Pons (tissue), 1 donor: ENCODE results near the gene HOXD10.

ENCODE experiments used
- DNase-seq: peaks from one replicate; pipeline ENCODE4 v3.0.0-alpha.2; 2016; ENCODE audit warnings: low spot score

The HOXD10 gene

DNA sequence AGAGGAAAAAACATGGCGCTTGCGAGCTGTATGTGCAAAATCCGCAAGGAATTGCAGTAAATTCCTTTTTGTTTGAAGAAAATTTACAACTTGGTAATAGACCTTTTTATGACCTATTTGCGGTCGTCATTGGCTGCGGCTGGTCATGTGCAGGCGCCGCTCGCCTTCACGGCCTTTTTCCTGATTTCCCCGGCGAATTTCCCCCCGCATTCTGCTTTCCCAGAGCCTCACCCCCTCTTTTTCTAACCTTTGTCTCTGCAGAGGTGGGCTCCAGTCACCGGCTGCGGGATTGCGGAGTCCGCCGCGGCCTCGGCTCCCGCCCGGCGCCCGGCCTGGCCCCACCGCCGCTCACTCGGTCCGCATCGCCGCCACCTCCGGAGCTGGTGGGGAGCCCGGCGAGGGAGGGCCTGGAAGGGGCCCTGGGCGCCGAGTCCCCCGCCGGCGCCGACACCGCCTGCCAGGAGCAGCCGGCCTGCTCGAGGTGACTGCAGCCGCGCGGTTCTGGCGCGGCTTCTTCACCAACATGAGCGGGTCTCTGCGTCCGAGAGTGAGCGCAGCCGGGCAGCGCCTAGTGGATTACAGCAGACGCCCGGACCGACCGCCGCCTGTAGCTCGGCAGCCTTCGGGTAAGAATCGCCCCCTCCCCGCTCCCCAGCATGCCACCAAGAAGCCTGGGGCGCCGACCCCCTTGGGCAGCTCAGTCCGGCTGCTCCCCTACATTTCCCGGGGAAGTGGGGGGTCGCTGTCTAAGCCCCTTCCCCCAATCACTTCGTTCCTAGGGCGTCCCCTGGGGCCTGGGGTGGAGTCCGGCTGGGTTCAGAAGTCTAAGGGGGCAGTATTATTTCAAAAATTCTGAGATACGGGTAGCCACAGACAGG is 20.0 kb downstream of the HOXD10 start:
- no peak for DNase-seq

GRCh38 chr2:176137252-176137580 is 20.6 kb downstream of the HOXD10 start:
- no peak for DNase-seq

GRCh38 chr2:176137906-176138305 is 21.3 kb downstream of the HOXD10 start:
- DNase-seq: no peak

- no peak for DNase-seq
Measured at GRCh38 chr2:176138526-176138922, 21.9 kb downstream of the HOXD10 start.

GRCh38 chr2:176138923-176139660 is 22.5 kb downstream of the HOXD10 start:
- no peak for DNase-seq

GRCh38 chr2:176139661-176140512 is 23.3 kb downstream of the HOXD10 start:
- DNase-seq: no peak

DNA sequence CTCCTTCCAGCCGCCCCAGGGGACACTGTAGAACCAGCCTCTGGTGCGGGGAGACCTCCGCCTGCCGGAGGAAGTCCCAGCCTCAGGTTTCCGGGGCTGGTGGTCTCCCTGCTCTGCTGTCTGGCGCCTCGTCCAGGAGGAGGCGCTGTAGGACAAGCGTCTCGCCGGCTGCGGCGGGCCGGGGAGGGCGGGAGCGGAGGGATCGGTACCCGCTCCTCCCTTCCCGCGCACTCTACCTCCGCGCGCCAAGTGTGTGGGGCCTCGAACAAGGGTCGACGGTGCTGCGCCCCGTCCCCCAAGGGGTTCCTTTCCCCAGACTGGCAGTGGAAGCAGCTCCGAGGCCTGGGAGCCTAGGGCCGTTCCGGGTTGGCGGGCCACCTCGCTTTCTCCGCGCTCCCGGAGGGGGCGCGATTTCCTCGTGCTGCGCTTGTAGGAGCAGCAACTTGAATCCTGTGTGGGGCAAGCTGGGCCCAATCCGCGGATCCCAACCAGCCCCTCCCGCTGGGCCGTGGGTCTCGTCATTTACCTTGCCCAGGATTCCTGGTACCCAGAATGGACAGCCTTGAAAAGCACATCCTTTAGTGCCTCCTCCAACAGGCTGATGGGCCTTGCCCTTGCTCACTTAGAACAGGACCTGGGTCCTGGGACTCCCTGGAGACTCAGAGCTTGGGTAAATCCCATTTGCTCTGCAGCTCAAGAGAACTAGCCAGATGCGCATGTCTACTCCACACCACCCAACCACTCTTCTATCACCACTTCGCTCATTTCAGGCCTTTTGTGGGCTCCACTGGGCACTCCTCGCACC is 24.1 kb downstream of the HOXD10 start:
- DNase-seq: peak; percentile 73

GRCh38 chr2:176142281-176142680 is 25.7 kb downstream of the HOXD10 start:
- no peak for DNase-seq

- no peak for DNase-seq
Measured at GRCh38 chr2:176145085-176145969, 28.7 kb downstream of the HOXD10 start.

DNA sequence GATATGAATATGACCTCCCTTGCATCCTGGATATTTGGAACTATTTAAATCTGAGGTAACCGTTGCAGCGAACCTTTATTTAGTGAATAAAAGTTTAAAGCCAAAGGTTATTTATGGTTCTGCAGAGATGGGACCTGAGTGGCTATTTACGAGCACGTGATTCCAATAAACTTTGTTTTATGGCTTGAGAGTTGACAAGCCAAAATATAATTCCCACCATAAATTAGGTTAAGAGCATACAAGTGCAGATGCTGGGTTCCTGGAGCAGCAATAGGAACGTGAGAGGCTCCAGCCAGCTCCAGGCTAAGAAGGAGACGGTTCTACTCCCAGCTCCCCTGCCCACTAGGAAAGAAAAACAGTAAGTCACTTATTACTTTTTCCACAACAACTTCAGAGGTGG is 29.5 kb downstream of the HOXD10 start:
- DNase-seq: no peak

GRCh38 chr2:176146645-176147044 is 30.1 kb downstream of the HOXD10 start:
- DNase-seq: no peak

DNA sequence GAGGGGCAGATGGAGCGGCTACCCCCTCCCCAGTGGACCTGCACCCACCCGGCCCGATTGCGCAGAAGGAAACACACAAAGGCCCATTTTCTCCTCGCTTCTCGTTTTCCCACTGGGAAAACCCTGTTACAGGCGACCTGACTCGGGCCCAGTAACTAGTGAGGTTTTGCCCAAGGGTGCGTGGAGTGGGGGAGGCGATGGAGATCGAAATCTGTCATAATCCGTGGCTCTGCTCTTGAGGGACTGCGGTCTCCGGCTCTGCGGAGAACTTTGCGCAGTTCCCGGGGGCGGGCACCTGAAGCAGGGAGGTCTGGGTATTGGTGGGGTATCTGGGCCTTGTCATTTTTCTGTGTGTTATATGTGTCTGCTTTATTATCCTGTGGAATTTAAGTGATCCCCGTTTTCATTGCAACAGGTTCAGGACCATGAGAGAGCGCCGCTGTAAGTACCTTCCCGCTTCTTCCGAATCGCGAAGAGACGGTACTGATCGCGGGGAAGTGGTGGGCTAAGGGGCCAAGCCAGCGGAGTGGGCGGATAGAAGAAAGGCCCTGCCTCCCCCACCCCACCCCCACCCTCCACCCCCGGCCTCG is 30.7 kb downstream of the HOXD10 start:
- no peak for DNase-seq

DNA sequence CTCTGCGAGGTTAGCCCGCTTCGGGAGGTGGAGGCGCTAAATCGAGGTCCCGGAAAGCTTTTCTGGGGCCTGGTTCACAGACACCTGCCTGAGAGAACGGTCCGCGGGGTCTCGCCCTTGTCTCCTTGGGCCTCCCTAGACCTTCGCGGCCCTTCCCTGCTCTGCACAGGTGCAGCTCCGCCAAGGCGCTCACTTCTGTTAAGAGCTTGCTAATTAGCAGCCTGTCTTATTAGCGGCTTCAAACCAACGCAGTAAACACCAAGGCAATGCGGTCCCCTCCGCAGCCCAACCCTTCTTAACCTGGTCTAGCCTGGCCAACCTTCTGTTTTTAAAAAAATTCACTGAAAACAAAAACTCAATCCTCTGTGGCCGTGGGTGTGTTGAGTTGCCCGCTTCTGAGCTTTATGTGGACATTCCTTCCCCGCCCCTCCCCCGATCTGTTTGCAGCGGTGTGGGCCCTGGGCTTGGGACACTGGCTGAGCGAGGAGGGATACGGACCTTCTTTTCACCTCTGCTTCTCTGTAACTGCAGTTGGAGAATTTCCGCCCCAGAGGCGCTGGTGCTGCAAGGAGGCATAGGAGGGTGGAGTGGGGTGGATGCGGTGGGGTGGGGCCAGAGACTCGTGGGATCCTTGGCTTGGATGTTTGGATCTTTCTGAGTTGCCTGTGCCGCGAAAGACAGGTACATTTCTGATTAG is 31.4 kb downstream of the HOXD10 start:
- DNase-seq: no peak

- no peak for DNase-seq
Measured at GRCh38 chr2:176148751-176149421, 32.3 kb downstream of the HOXD10 start.

GRCh38 chr2:176149481-176149938 is 32.9 kb downstream of the HOXD10 start:
- no peak for DNase-seq

- no peak for DNase-seq
Measured at GRCh38 chr2:176149939-176150583, 33.5 kb downstream of the HOXD10 start.

DNA sequence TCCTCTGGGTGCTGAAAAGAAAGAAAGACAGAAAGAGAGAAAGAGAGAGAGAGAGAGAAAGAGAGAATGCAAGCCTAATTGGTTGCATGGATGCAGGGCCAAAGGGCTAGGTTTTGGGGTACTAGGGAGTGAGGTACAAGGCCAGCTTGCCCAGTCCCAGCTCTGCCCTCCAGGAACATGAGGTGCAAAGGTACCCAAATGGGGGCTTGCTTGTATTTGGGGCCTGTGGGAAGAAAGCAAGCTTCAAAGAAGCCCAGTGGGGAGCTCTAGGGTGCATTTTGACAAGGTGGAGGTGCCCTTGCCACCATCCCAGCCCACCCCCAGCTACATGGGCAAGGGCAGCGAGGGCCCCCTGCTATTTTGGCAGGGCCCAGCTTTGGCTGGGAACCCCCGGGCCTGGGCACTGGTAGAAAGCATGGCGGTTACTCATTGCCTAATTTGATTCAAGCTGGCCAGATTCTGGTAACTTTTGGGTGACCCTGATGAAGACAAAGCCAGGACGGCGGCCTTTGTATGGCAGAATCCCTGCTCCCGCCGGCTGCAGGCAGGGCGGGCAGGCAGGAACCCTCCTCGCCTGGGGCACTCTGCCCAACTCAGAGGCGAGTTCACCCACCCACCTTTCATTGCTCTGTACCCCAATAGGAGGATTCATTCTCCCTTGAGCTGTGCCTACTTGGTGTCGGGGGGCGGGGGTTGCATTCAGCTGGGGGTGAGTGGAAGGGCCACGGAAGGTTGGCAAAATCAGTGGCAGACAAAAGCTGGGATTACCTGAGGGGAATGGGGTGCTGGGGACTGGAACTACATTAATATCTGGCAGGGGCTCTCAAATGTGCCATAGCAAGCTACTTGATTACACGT is 34.2 kb downstream of the HOXD10 start:
- no peak for DNase-seq
